ENCODE measurements around the gene TEFM.
"Not testable (repeated sequence)": the region's sequence is repeated elsewhere in the genome, so short reads cannot be mapped to it uniquely, and the experiment has no call there.

TEFM gene, protein sequence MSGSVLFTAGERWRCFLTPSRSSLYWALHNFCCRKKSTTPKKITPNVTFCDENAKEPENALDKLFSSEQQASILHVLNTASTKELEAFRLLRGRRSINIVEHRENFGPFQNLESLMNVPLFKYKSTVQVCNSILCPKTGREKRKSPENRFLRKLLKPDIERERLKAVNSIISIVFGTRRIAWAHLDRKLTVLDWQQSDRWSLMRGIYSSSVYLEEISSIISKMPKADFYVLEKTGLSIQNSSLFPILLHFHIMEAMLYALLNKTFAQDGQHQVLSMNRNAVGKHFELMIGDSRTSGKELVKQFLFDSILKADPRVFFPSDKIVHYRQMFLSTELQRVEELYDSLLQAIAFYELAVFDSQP

GRCh38 chr17:30906101-30906911 is at the start of gene TEFM:
Gene TEFM, minus strand, starts transcription at chr17:30906238. Its CDS starts 40 bp downstream, at chr17:30906198.
- DNase-seq, result peak; percentile 81

DNA sequence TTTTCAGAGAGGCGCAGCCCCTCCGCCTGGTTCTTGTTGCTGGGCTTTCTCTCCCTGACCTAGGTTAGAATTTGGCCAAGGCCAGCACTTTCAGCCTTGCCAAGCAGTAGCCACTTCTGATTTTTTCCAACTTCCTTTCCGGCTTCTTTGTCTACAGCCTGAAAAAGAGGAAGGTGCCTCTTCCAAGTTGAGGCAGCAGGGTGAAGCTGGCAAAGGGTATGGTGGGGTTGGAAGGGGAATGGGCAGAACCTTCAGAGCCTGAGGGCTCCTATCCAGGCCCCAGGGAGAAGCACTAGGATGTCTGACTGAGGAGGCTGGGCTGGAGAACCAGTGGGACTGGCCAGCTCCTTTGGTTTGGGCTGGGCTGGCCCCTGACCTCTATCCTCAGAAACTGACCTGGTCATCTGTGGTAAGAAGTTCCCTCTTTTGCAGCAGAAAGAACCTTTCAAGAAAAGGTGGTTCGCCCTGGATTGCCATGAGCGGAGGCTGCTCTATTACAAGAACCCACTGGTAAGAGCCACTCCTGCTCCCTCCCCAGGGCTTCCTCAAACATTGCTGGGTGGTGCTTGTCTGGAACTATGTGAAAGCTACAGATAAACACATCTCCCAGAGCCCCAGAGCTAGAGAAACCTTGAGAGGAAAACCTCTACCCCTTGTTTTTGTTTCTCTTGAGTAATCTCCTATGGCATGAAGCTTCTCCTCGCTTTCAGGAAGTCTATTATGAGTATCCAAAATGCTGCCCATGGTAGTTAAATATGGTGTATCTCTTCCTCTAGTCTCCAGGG is 48.2 kb upstream of the TEFM start:
- DNase-seq, result peak; percentile 73

- DNase-seq, result peak; percentile 64
Measured at GRCh38 chr17:30952638-30953393, 46.8 kb upstream of the TEFM start.

DNA sequence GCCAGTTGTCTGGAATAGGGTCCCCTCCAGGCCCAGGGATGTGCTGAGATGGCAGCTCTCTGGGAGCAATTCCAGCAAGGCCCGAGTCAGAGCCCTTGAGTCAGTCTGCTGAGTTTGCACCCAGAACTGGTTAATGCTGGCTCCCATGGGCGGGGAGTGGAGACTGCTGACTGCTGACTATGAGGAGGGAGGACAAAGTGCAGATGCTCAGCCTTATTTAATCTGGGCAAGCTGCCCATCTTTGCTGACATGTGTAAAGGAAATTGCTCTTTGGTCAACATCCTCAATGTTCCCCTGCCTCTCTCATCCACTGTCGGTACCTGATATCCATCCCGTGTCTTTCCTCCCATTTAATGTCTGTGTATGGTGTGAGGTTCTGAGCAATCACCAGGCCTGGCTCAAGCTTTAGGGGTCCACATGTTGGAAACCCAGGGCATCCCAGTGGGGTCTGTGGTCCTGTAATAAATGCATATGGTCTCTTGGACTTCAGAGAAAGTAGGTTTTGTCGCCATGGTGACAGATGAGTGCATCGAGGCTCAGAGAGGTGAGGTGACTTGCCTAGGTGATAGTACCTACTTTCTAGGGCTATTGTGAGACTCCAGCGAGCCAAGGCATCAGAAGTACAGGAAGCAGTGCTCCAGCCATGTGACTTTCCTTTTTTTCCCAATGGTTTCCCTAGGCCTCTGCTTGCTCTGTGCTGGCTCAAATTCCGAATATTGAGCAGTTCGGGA is 44.8 kb upstream of the TEFM start:
- no peak for DNase-seq

DNA sequence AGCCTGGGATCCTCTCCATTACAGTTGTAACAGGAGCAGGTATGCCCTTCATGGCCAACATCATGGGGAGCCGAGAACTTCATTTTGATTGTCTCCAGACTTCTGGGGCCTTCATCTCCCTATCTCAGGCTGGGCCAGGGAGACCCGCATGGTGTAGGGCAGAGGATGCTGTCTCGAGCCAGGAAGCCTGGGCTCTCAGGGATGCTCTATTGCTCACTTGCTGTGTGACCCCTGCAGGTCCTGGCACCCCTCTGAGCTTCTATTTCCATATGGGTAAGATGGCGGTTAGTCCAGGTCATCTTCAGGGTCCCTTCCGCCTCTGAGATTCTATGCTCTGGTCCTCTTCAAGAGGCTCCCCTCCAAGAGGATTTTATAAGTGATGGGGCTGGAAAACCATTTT is 44.2 kb upstream of the TEFM start:
- no peak for DNase-seq

DNA sequence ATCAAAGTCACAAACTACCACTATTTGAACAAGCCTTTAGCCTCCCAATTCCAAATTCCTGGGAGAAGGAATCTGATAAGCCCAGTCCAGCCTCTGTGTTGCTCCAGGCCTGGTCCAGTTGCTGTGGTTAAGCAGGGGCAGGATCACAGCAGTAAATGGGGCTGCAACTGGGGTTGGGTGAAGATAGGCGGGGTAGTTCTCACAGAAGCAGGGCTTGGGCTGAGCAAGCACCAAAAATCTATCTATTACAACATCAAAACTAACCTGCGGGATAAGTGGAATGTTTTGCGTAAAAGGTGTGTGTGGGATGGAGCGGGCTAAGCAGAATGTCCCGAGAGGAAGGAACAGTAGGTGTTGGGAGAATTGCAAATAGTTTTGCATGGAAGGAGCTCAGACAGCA is 41.8 kb upstream of the TEFM start:
- no peak for DNase-seq

DNA sequence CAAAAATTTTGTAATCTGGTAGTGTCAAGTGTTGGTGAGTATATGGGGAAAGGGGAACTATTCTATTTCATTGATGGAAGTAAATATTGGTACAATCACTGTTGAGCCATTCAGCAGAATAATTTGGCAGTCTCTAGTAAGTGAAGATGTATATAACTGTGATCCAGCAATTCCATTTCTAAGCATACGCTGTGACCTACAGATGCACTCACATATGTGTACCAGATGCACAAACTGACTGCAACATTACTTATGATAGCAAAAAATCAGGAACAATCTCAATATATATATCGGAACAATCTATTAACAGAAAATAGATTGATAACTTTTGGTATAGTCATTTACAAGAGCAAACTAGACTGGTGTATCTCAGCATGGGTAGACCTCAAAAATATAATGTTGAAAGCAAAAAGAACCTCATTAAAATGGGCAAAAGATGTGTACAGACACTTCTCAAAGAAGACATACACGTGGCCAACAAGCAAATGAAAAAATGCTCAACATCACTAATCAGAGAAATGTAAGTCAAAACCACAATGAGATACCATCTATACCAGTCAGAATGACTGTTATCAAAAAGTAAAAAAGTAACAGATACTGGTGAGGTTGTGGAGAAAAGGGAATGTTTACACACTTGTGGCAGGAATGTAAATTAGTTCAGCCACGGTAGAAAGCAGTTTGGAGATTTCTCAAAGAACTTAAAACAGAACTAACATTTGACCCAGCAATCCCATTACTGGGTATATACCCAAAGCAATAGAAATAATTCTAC is 36.5 kb upstream of the TEFM start:
- no peak for DNase-seq

GRCh38 chr17:30939051-30939689 is 33.1 kb upstream of the TEFM start:
- peak; percentile 47 for DNase-seq

- DNase-seq, result peak; percentile 48
Measured at GRCh38 chr17:30933966-30934365, 27.9 kb upstream of the TEFM start.

DNA sequence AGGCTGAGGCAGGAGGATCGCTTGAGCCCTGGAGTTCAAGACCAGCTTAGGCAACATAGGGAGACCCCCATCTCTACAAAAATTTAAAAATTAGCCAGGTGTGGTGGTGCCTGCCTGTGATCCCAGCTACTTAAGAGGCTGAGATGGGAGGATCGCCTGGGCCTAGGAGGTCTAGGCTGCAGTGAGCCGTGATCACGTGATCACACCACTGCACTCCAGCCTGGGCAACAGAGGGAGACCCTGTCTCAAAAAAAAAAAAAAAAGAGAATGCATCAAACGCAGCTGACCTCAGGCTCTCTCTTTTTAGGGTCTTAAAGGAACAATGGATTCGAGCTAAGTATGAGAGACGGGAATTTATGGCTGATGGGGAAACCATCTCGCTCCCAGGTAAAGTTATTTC is 25.5 kb upstream of the TEFM start:
- not testable (repeated sequence) for DNase-seq

DNA sequence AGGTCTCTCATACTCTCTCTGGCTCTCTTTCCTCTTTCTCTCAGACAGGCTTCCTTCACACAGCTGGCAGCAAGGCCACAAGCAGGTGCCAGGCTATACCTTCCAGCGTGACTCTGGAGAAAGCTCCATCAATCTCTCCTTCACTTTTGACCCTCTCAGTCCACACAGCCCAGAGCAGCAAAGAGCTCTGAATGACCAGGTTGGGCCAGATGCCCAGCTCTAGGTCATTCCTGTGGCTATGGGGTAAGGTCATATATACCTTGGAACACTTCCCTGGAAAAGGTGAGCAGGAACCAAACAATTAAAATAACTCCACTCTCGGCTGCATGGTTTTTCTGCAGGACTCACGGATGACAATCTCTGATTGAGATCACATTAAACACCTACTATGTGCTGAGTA is 24.5 kb upstream of the TEFM start:
- DNase-seq, result no peak

- DNase-seq, result not testable (repeated sequence)
Measured at GRCh38 chr17:30929861-30930260, 23.8 kb upstream of the TEFM start.

GRCh38 chr17:30929081-30929633 is 23.1 kb upstream of the TEFM start:
- no peak for DNase-seq

DNA sequence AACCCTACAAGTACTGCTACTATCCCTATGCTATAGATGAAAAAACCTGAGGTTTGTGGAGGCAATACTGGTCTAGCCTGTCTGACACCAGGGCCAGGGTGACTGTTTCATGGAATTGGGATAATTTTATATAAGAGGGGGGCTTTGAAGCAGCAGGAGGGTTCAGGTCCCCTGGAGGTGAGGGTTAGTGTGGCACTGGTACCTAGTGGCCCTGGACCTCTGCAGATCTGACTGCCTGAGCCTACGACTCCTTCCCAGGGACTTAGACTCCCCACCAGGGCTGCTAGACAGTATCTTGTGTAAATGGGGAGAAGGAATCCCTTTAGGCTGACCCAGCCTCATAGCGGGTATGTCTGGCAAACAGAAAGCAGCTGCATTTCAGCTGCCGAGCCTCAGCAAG is 22.5 kb upstream of the TEFM start:
- no peak for DNase-seq

DNA sequence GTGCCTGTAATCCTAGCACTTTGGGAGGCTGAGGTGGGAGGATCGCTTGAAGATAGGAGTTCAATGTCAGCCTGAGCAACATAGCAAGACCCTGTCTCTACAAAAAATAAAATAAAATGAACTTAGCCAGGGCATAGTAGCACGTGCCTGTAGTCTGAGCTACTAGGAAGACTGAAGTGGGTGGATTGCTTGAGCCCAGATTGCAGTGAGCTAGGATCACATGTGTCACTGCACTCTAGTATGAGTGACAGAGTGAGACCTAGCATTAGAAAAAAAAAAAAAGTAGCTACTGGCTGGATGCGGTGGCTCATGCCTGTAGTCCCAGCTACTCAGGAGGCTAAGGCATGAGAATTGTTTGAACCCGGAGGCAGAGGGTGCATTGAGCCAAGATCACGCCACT is 21.7 kb upstream of the TEFM start:
- DNase-seq, result no peak

- DNase-seq, result peak; percentile 77
Measured at GRCh38 chr17:30926516-30926915, 20.5 kb upstream of the TEFM start.

DNA sequence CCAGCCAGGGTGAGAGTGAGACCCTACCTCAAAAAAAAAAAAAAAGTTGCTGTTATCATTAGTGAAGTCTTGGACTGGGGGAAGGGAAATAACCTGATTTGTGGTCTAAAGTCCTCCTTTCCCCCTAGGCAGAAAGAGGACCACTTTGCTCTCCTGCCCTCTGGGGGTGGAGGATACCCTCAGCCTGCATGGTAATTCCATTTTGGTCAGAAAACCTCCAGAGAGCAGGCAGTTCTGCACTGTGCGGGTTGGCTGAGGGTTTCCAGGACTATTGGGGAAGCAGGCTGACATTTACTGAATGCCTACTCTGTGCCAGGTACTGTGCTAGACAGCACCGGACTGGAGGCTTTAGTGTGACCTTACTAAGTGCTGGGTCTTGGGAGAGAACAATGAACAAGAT is 18.3 kb upstream of the TEFM start:
- no peak for DNase-seq

GRCh38 chr17:30922235-30923030 is 16.4 kb upstream of the TEFM start:
- no peak for DNase-seq

DNA sequence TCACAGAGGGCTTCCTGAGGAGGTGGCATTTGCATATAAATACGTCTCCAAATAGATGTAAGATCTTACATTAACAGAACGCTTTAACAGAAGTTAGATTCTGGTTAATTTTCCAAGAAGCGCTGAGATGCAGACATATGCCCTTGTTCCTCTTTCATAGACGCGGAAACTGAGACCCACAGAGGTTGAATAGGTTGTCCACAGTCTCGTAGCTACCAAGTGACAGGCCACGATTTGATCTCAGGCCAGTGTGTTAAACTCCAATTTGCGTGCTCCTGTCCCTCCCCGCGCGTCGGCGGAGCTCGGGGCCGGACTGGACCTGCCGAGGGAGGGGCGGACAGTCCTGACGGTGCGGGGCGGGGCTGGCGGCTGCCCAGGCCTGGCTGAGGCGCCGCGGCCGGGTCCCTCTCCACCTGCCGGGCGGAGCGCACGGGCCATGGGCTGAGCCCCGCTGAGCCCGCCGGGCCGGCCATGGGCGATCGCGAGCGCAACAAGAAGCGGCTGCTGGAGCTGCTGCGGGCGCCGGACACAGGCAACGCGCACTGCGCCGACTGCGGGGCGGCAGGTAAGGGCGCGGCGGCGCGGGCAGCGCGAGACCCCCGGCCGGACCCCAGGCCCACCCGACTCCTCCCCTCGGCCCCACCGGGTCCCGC is 15.6 kb upstream of the TEFM start, which contains the start of gene ADAP2:
Gene ADAP2 (plus strand): TSS at position 402 of the 653 bp plus-strand sequence. CDS start 70 bp downstream, at position 472.
- DNase-seq, result peak; percentile 56
